Loucy (cell line): ENCODE measurements around the gene SCRN1.

Experiments used
- CTCF ChIP-seq: fragments of 200-600 bp; sonication (generic); conservative IDR thresholded peaks from 2 replicates; pipeline ENCODE4 v1.5.1; 2014; ENCODE audit warnings: mild to moderate bottlenecking, antibody characterized with exemption, low read length
- EZH2phosphoT487 ChIP-seq: fragments of 200-600 bp; IDR thresholded peaks from 2 replicates; pipeline ENCODE4 v1.6.1; 2018; ENCODE audit warnings: antibody characterized with exemption, mild to moderate bottlenecking, moderate library complexity, borderline replicate concordance

GRCh38 chr7:29886827-29887226 lies 102.8 kb downstream of the SCRN1 start:
- TF ChIP-seq CTCF (no peak), EZH2phosphoT487 (no peak)
